PC-3 (cell line): ENCODE results near the gene TMEM143. TPM values are rescaled to one million over a fixed set of nuclear protein-coding genes. Genes with fewer than 3 reads are reported as not detected.

ENCODE experiments used
- ATAC-seq: fragments of 200-7000 bp; cut with Tn5 transposase; 2 replicates; pipeline ENCODE4 v1.9.1; 2020; ENCODE audit warnings: mild to moderate bottlenecking, moderate library complexity
- BruUV-seq: library from RNA; stranded (reverse); fragments of 400-500 nt; replicated peaks from 2 replicates; lab custom pipeline; 2021; lab: Mats Ljungman, UMichigan
- CTCF ChIA-PET: fragments of 300-600 bp; sonication (Branson Sonifier 250); formaldehyde crosslinking; loops from one replicate; lab custom pipeline; 2022; ENCODE audit warnings: antibody characterized with exemption; lab: Charles Lee
- POLR2A ChIA-PET: fragments of 300-600 bp; sonication (Branson Sonifier 250); formaldehyde crosslinking; loops from one replicate; lab custom pipeline; 2022; ENCODE audit warnings: antibody characterized with exemption; ENCODE audit not compliant: unreplicated experiment; lab: Charles Lee
- DNase-seq: peaks from one replicate; pipeline ENCODE4 v3.0.0-alpha.2; 2015
- H2AFZ ChIP-seq: fragments of 300-600 bp; sonication (generic); 2 replicates; pipeline ENCODE4 v1.6.0; 2016; ENCODE audit warnings: antibody characterized with exemption, low read length
- H3F3A ChIP-seq: fragments of 300-600 bp; sonication (generic); one replicate; pipeline ENCODE4 v1.6.0; 2017; ENCODE audit warnings: antibody characterized with exemption, low read length, control low read depth, mild to moderate bottlenecking; ENCODE audit not compliant: unreplicated experiment
- H3K27ac ChIP-seq: fragments of 300-600 bp; sonication (generic); 2 replicates; pipeline ENCODE4 v1.5.1; 2016; ENCODE audit warnings: mild to moderate bottlenecking, low read length
- H3K27me3 ChIP-seq: fragments of 300-600 bp; sonication (generic); 2 replicates; pipeline ENCODE4 v1.6.1; 2016; ENCODE audit warnings: low read length, mixed read lengths
- H3K36me3 ChIP-seq: fragments of 300-600 bp; sonication (generic); 2 replicates; pipeline ENCODE4 v1.6.1; 2016; ENCODE audit warnings: low read depth, mixed run types, low read length, mixed read lengths
- H3K4me1 ChIP-seq: fragments of 300-600 bp; sonication (generic); 2 replicates; pipeline ENCODE4 v1.5.1; 2016; ENCODE audit warnings: low read length; ENCODE audit not compliant: insufficient read depth
- H3K4me2 ChIP-seq: fragments of 300-600 bp; sonication (generic); 2 replicates; pipeline ENCODE4 v1.6.0; 2016; ENCODE audit warnings: low read length
- H3K4me3 ChIP-seq: fragments of 300-600 bp; sonication (generic); 2 replicates; pipeline ENCODE4 v1.5.1; 2016; ENCODE audit warnings: mild to moderate bottlenecking, low read length, mixed read lengths
- H3K79me2 ChIP-seq: fragments of 300-600 bp; sonication (generic); 2 replicates; pipeline ENCODE4 v1.6.1; 2017; ENCODE audit warnings: low read length, mixed read lengths
- H3K9ac ChIP-seq: fragments of 300-600 bp; sonication (generic); 2 replicates; pipeline ENCODE4 v1.6.0; 2016; ENCODE audit warnings: mild to moderate bottlenecking, low read length
- H3K9me2 ChIP-seq: fragments of 300-600 bp; sonication (generic); replicated peaks from 2 replicates; pipeline ENCODE4 v1.6.1; 2016; ENCODE audit warnings: mixed run types, low read length, mixed read lengths
- H3K9me3 ChIP-seq: fragments of 300-600 bp; sonication (generic); 2 replicates; pipeline ENCODE4 v1.6.1; 2016; ENCODE audit warnings: low read length, mixed read lengths
- H4K20me1 ChIP-seq: fragments of 300-600 bp; sonication (generic); 2 replicates; pipeline ENCODE4 v1.6.1; 2016; ENCODE audit warnings: low read length, mixed read lengths
- EZH2 ChIP-seq: fragments of 300-600 bp; sonication (generic); IDR thresholded peaks from one replicate; pipeline ENCODE4 v1.6.1; 2017; ENCODE audit warnings: antibody characterized with exemption, mild to moderate bottlenecking, low read length; ENCODE audit not compliant: unreplicated experiment
- EZH2phosphoT487 ChIP-seq: fragments of 300-600 bp; sonication (generic); IDR thresholded peaks from 2 replicates; pipeline ENCODE4 v1.6.1; 2018; ENCODE audit warnings: mild to moderate bottlenecking, antibody characterized with exemption, low read length, borderline replicate concordance
- intact Hi-C: fragments of 100-400 bp; cut with micrococcal nuclease; formaldehyde crosslinking; loops from 2 replicates; pipeline ENCODE4 v1.9.0; 2023
- total RNA-seq: library from RNA; depleted of rRNA; stranded (reverse); fragments of >200 nt; gene quantifications from 2 replicates; pipeline ENCODE4 v1.2.3, GENCODE V29; 2014
- TF ChIP-seq, protein P1 (sequence below): fragments of 300-600 bp; sonication (generic); conservative IDR thresholded peaks from 2 replicates; pipeline ENCODE4 v1.5.1; 2017; ENCODE audit warnings: antibody characterized with exemption, low read depth, mild to moderate bottlenecking, low read length

Gene TMEM143
- total RNA-seq, 1 experiment from 2014 or later: 7.1 TPM

DNA sequence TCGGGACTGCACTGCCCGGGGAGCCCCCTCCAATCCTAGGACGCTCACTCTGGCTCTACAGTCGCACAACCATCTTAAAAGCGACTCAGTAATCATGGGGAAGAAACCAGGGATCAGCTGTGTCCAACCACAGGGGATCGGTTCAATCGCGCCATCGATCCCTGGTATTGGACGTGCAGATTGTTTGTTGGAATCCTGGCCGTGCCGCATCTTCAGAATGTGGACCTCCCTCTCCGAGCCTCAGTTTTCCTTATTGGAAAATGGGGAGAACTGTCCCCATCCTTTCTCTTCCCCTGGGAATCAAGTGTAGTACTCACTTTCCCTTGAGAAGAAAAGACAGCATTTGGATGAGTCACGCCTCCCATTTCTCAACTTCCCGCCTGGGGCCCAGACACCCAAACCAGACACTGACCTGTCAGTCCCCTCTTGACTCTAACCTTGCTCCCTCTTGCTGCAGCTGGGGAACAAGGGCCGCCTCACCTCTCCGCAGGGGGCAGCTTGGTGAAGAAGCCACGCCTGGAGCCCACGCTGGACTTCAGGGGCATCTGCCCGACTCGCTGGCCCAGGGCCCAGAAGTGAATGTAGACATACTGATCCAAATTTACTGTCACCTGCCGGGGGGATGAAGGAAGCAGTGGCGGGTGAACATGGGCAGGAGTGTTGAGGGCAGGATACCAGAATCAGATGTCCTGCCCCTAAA is 20.7 kb downstream of the TMEM143 start:
- Histone ChIP-seq H3K27me3 (no peaks in the 10 kb centered on the region), H3K9me3 (no peaks in the 10 kb centered on the region), H3K36me3 (no peaks in the 10 kb centered on the region), H3K79me2 (no peaks in the 10 kb centered on the region), H3F3A (no peaks in the 10 kb centered on the region), H4K20me1 (no peaks in the 10 kb centered on the region), H3K27ac (no peak overlapping the region), H2AFZ (no peak overlapping the region), H3K9ac (no peak overlapping the region), H3K9me2 (no peaks in the 10 kb centered on the region), H3K4me1 (peaks cover 12% of the 10 kb centered on the region), H3K4me3 (no peak overlapping the region), H3K4me2 (no peak overlapping the region)
- ChIA-PET CTCF (no interaction called here), POLR2A (no interaction called here)
- BruUV-seq: no TSS peak
- intact Hi-C loops: no loop called here
- DNase-seq (peak; percentile 45), ATAC-seq (no peak)
- TF ChIP-seq EZH2phosphoT487 (no peak), EZH2 (no peak)
- TF ChIP-seq, protein P1, sequence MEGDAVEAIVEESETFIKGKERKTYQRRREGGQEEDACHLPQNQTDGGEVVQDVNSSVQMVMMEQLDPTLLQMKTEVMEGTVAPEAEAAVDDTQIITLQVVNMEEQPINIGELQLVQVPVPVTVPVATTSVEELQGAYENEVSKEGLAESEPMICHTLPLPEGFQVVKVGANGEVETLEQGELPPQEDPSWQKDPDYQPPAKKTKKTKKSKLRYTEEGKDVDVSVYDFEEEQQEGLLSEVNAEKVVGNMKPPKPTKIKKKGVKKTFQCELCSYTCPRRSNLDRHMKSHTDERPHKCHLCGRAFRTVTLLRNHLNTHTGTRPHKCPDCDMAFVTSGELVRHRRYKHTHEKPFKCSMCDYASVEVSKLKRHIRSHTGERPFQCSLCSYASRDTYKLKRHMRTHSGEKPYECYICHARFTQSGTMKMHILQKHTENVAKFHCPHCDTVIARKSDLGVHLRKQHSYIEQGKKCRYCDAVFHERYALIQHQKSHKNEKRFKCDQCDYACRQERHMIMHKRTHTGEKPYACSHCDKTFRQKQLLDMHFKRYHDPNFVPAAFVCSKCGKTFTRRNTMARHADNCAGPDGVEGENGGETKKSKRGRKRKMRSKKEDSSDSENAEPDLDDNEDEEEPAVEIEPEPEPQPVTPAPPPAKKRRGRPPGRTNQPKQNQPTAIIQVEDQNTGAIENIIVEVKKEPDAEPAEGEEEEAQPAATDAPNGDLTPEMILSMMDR: no peak

DNA sequence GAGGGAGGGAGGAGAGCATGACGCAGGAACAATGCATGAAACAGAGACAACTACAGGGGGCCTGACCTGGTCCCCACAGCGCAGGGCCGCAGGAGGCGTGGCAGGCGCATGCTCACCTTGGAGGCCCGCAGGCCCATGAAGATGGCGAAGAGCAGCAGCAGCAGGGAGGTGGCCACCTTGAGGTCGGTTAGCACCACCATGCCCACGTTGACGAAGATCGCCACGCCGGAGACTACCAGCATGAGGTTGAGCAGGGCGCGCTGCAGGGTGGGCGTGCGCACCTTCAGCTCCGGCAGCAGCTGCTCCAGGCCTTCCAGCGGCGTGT is 21.4 kb downstream of the TMEM143 start:
- Histone ChIP-seq H3K36me3 (no peaks in the 10 kb centered on the region), H2AFZ (no peak overlapping the region), H3K9ac (no peak overlapping the region), H3K79me2 (no peaks in the 10 kb centered on the region), H3K9me3 (no peaks in the 10 kb centered on the region), H3K4me2 (no peak overlapping the region), H3K4me3 (no peak overlapping the region), H3F3A (no peaks in the 10 kb centered on the region), H3K4me1 (peaks cover 12% of the 10 kb centered on the region), H3K9me2 (no peaks in the 10 kb centered on the region), H3K27ac (no peak overlapping the region), H4K20me1 (no peaks in the 10 kb centered on the region), H3K27me3 (no peaks in the 10 kb centered on the region)
- no TSS peak for BruUV-seq
- intact Hi-C loops: no loop called here
- DNase-seq (no peak), ATAC-seq (no peak)
- ChIA-PET CTCF (no interaction called here), POLR2A (no interaction called here)
- TF ChIP-seq EZH2: no peak
- no peak for TF ChIP-seq EZH2phosphoT487
- TF ChIP-seq, protein P1: no peak
